ENCODE results near the gene DIPK1C.

Gene DIPK1C

GRCh38 chr18:74455386-74455785 is 1.7 kb downstream of the DIPK1C start:
- no peak overlapping the region for H3K27ac ChIP-seq (ENCODE audit: low read depth, low read length)
- H3K27me3 ChIP-seq (ENCODE audit: control insufficient read depth in 5 of 5, insufficient read depth in 4 of 5, low read length in 5 of 5), result peaks cover 16 to 36% (median 32%) of the 10 kb centered on the region in 5 donors
- no peaks in the 10 kb centered on the region for H3K9me3 ChIP-seq (ENCODE audit: control insufficient read depth in 5 of 5, low read length in 5 of 5)
- H3K4me3 ChIP-seq (ENCODE audit: low read depth in 1 of 5, low read length in 5 of 5), result no peak overlapping the region
- no peak overlapping the region for H3K9ac ChIP-seq (ENCODE audit: low read length in 5 of 5)
- no peaks in the 10 kb centered on the region for H3K36me3 ChIP-seq (ENCODE audit: control insufficient read depth in 5 of 5, insufficient read depth in 5 of 5, low read length in 5 of 5)
- H3K4me1 ChIP-seq (ENCODE audit: control insufficient read depth in 5 of 5, insufficient read depth in 5 of 5, low read length in 5 of 5), result peaks cover 0 to 24% (median 18%) of the 10 kb centered on the region in 5 donors

DNA sequence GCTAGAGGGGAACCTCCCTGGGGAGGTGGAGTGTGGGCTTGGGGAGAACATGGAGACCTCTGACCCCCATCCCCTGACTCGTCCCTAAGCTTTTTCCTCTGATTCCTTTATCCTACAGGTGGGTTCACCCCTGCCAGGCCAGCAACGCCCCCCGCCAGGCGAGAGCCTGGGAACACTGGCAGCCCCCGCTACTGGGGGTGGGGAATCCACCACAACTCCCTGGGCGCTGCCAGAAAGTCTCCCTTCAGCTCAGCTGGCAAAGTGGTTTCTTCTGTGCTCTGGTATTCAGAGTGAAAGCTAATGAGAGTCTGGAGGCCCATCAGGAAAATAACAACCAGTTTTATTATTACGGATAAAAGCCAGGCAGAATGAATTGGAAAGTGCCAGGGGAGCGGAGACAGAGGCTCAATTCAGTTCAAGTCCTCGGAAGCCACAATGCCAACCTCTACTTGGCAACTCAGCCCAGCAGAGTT is 2.8 kb downstream of the DIPK1C start:
- no peak overlapping the region for H3K4me3 ChIP-seq (ENCODE audit: low read depth in 1 of 5, low read length in 5 of 5)
- H3K27ac ChIP-seq (ENCODE audit: low read depth, low read length), result no peak overlapping the region
- H3K36me3 ChIP-seq (ENCODE audit: control insufficient read depth in 5 of 5, insufficient read depth in 5 of 5, low read length in 5 of 5), result no peaks in the 10 kb centered on the region
- H3K4me1 ChIP-seq (ENCODE audit: control insufficient read depth in 5 of 5, insufficient read depth in 5 of 5, low read length in 5 of 5), result peaks cover 0 to 25% (median 18%) of the 10 kb centered on the region in 5 donors
- no peaks in the 10 kb centered on the region for H3K9me3 ChIP-seq (ENCODE audit: control insufficient read depth in 5 of 5, low read length in 5 of 5)
- peaks cover 16 to 36% (median 32%) of the 10 kb centered on the region in 5 donors for H3K27me3 ChIP-seq (ENCODE audit: control insufficient read depth in 5 of 5, insufficient read depth in 4 of 5, low read length in 5 of 5)
- H3K9ac ChIP-seq (ENCODE audit: low read length in 5 of 5), result no peak overlapping the region

- Histone ChIP-seq H3K36me3 (ENCODE audit: control insufficient read depth in 5 of 5, insufficient read depth in 5 of 5, low read length in 5 of 5) (no peaks in the 10 kb centered on the region), H3K9ac (ENCODE audit: low read length in 5 of 5) (no peak overlapping the region), H3K4me1 (ENCODE audit: control insufficient read depth in 5 of 5, insufficient read depth in 5 of 5, low read length in 5 of 5) (peaks cover 0 to 25% (median 18%) of the 10 kb centered on the region in 5 donors), H3K4me3 (ENCODE audit: low read depth in 1 of 5, low read length in 5 of 5) (no peak overlapping the region), H3K27me3 (ENCODE audit: control insufficient read depth in 5 of 5, insufficient read depth in 4 of 5, low read length in 5 of 5) (peaks cover 16 to 36% (median 32%) of the 10 kb centered on the region in 5 donors), H3K27ac (ENCODE audit: low read depth, low read length) (no peak overlapping the region), H3K9me3 (ENCODE audit: control insufficient read depth in 5 of 5, low read length in 5 of 5) (no peaks in the 10 kb centered on the region)
Measured at GRCh38 chr18:74453642-74454198, 3.4 kb downstream of the DIPK1C start.

- Histone ChIP-seq H3K27ac (ENCODE audit: low read depth, low read length) (no peak overlapping the region), H3K27me3 (ENCODE audit: control insufficient read depth in 5 of 5, insufficient read depth in 4 of 5, low read length in 5 of 5) (peaks cover 12 to 34% (median 29%) of the 10 kb centered on the region in 5 donors), H3K9ac (ENCODE audit: low read length in 5 of 5) (no peak overlapping the region), H3K4me1 (ENCODE audit: control insufficient read depth in 5 of 5, insufficient read depth in 5 of 5, low read length in 5 of 5) (peaks cover 0 to 25% (median 18%) of the 10 kb centered on the region in 5 donors), H3K9me3 (ENCODE audit: control insufficient read depth in 5 of 5, low read length in 5 of 5) (no peaks in the 10 kb centered on the region), H3K36me3 (ENCODE audit: control insufficient read depth in 5 of 5, insufficient read depth in 5 of 5, low read length in 5 of 5) (no peaks in the 10 kb centered on the region), H3K4me3 (ENCODE audit: low read depth in 1 of 5, low read length in 5 of 5) (no peak overlapping the region)
Measured at GRCh38 chr18:74453016-74453566, 4.0 kb downstream of the DIPK1C start.

DNA sequence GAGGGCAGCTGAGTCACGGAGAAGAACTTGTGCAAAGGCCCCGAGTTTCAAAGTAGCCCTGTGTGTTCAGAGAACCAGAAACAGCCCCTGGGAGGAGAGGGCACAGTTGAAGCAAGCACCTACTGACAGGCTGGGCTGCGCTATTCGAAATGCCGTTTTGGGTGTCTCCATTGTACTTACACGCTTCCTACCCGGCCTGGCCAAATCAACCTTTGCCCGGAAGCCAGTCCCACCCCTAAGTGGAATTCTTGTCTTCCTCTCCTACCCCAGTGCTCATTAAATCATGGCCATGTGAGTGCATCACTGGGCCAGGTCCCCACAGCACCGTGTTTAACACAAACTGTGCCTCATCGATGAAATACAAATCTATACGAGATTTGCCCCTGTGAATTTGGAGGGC is 6.0 kb downstream of the DIPK1C start:
- H3K9ac ChIP-seq (ENCODE audit: low read length in 5 of 5), result no peak overlapping the region
- H3K4me1 ChIP-seq (ENCODE audit: control insufficient read depth in 5 of 5, insufficient read depth in 5 of 5, low read length in 5 of 5), result peaks cover 0 to 14% (median 3%) of the 10 kb centered on the region in 5 donors
- H3K27ac ChIP-seq (ENCODE audit: low read depth, low read length), result no peak overlapping the region

GRCh38 chr18:74450626-74451025 is 6.5 kb downstream of the DIPK1C start:
- no peak overlapping the region for H3K27ac ChIP-seq (ENCODE audit: low read depth, low read length)
- H3K4me1 ChIP-seq (ENCODE audit: control insufficient read depth in 5 of 5, insufficient read depth in 5 of 5, low read length in 5 of 5), result peaks cover 0 to 11% (median 0%) of the 10 kb centered on the region in 5 donors
- H3K9ac ChIP-seq (ENCODE audit: low read length in 5 of 5), result no peak overlapping the region
- H3K9me3 ChIP-seq (ENCODE audit: control insufficient read depth in 5 of 5, low read length in 5 of 5), result no peaks in the 10 kb centered on the region
- no peaks in the 10 kb centered on the region for H3K36me3 ChIP-seq (ENCODE audit: control insufficient read depth in 5 of 5, insufficient read depth in 5 of 5, low read length in 5 of 5)
- no peak overlapping the region for H3K4me3 ChIP-seq (ENCODE audit: low read depth in 1 of 5, low read length in 5 of 5)
- H3K27me3 ChIP-seq (ENCODE audit: control insufficient read depth in 5 of 5, insufficient read depth in 4 of 5, low read length in 5 of 5), result peaks cover 0 to 16% (median 13%) of the 10 kb centered on the region in 5 donors

More for the DNA sequence above, 6.0 kb downstream of the DIPK1C start:
- no peak overlapping the region for H3K4me3 ChIP-seq (ENCODE audit: low read depth in 1 of 5, low read length in 5 of 5)
- peaks cover 2 to 19% (median 15%) of the 10 kb centered on the region in 5 donors for H3K27me3 ChIP-seq (ENCODE audit: control insufficient read depth in 5 of 5, insufficient read depth in 4 of 5, low read length in 5 of 5)
- H3K36me3 ChIP-seq (ENCODE audit: control insufficient read depth in 5 of 5, insufficient read depth in 5 of 5, low read length in 5 of 5), result no peaks in the 10 kb centered on the region
- H3K9me3 ChIP-seq (ENCODE audit: control insufficient read depth in 5 of 5, low read length in 5 of 5), result no peaks in the 10 kb centered on the region

DNA sequence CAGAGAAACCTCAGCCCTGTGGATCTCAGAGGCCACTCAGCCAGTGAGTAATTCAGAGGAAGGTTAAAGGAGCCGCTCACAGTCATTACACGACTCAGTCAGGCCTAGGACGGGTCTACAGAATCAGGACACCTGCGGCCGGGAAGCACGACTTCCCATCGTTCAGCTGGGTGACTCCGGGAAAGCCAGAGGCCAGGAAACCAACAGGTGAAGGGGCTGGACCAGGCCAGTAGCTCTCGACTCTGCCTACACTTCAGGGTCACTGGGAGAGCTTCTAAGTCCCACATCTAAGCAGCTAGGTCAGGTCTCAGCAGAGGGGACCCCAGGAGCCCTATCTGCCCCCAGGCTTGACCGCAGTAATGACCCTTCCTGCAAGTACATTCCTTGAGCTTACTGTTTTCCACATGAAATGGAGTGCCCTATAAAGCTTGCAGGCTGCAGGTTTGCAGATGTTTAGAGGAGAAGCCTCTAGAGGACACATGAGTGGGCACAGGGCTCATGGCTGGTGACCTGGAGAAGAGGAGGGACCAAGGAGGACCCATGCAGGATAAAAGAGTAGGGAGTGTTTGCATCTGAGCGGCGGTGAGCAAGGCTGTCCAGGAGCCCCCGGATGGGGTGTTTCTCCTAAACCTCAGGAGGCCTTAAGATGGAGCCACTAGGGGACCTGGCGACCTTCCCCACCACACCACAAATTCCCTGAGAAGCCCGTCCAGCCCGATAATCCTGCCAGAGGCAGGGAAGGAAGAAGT is 9.5 kb downstream of the DIPK1C start:
- Histone ChIP-seq H3K4me3 (ENCODE audit: low read depth in 1 of 5, low read length in 5 of 5) (no peak overlapping the region), H3K27ac (ENCODE audit: low read depth, low read length) (no peak overlapping the region), H3K36me3 (ENCODE audit: control insufficient read depth in 5 of 5, insufficient read depth in 5 of 5, low read length in 5 of 5) (no peaks in the 10 kb centered on the region), H3K9me3 (ENCODE audit: control insufficient read depth in 5 of 5, low read length in 5 of 5) (no peaks in the 10 kb centered on the region), H3K9ac (ENCODE audit: low read length in 5 of 5) (no peak overlapping the region), H3K4me1 (ENCODE audit: control insufficient read depth in 5 of 5, insufficient read depth in 5 of 5, low read length in 5 of 5) (peaks cover 0 to 11% (median 0%) of the 10 kb centered on the region in 5 donors), H3K27me3 (ENCODE audit: control insufficient read depth in 5 of 5, insufficient read depth in 4 of 5, low read length in 5 of 5) (peaks cover 0 to 5% (median 2%) of the 10 kb centered on the region in 5 donors)

DNA sequence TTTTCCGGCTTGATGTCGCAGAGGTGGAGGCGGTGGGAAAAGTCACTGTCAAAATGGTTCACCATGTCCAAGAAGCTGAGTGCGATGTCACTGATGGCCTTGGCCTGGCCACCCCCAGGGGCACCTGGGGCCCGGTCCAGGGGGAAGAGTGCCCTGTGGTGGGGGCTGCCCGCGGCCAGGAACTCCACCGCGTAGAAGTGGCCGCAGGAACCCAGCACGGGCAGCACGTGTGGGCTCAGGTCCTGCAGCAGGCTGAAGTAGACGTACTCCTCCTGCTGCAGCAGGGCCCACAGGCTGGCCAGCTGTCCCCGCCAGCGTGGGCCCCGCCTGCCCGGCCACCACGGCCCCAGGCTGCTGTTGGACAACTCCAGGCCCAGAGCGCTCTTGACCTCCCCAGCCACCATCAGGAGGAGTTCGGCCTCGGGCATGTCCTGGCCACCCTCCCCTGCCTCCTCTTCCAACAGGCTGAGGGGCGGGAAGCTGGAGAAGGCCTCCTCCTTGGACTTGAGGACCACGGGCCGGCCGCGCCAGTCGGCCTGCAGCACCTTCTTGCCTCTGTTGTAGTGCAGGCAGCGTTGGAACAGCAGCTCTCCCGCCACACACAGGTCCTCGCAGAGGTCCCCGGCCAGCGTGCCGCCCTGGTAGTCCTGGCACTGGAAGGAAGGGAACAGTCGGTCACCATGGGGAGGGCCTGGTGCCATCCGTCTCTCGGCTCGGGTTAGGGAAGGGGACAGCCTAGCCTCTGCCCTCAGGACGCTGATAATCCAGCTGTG is 10.3 kb downstream of the DIPK1C start:
- Histone ChIP-seq H3K27ac (ENCODE audit: low read depth, low read length) (no peak overlapping the region), H3K4me1 (ENCODE audit: control insufficient read depth in 5 of 5, insufficient read depth in 5 of 5, low read length in 5 of 5) (peaks cover 0 to 11% (median 0%) of the 10 kb centered on the region in 5 donors), H3K9ac (ENCODE audit: low read length in 5 of 5) (no peak overlapping the region)

DNA sequence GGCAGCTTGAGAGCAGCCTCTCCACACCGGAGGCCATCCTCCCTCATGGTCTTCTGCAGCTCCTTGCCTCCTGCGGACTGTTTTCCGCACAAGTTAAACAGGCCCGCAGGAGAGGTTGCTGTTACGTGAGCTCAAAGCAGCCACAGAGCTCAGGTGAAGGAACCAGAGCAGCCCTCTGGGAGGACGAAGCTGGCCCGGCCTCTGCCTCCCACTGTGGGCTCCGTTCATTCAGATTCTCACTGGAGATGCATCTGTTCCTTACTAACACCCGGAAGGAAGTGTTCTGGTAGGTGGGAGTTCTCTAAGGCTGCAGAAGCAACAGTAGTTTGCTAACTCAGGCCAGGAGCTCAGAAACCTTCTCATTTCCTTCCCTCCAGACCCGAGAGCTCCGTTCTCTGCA is 10.9 kb downstream of the DIPK1C start:
- Histone ChIP-seq H3K9ac (ENCODE audit: low read length in 5 of 5) (no peak overlapping the region), H3K4me1 (ENCODE audit: control insufficient read depth in 5 of 5, insufficient read depth in 5 of 5, low read length in 5 of 5) (peaks cover 0 to 9% (median 0%) of the 10 kb centered on the region in 5 donors), H3K4me3 (ENCODE audit: low read depth in 1 of 5, low read length in 5 of 5) (no peak overlapping the region), H3K9me3 (ENCODE audit: control insufficient read depth in 5 of 5, low read length in 5 of 5) (no peaks in the 10 kb centered on the region), H3K36me3 (ENCODE audit: control insufficient read depth in 5 of 5, insufficient read depth in 5 of 5, low read length in 5 of 5) (no peaks in the 10 kb centered on the region), H3K27ac (ENCODE audit: low read depth, low read length) (no peak overlapping the region), H3K27me3 (ENCODE audit: control insufficient read depth in 5 of 5, insufficient read depth in 4 of 5, low read length in 5 of 5) (peaks cover 0 to 5% (median 2%) of the 10 kb centered on the region in 5 donors)

More for the DNA sequence above, 10.3 kb downstream of the DIPK1C start:
- no peak overlapping the region for H3K4me3 ChIP-seq (ENCODE audit: low read depth in 1 of 5, low read length in 5 of 5)
- no peaks in the 10 kb centered on the region for H3K36me3 ChIP-seq (ENCODE audit: control insufficient read depth in 5 of 5, insufficient read depth in 5 of 5, low read length in 5 of 5)
- H3K9me3 ChIP-seq (ENCODE audit: control insufficient read depth in 5 of 5, low read length in 5 of 5), result no peaks in the 10 kb centered on the region
- peaks cover 0 to 5% (median 2%) of the 10 kb centered on the region in 5 donors for H3K27me3 ChIP-seq (ENCODE audit: control insufficient read depth in 5 of 5, insufficient read depth in 4 of 5, low read length in 5 of 5)
